Myocyte (in vitro differentiated cells): Measurements from ENCODE around the gene DGKK. TPM values are rescaled to one million over a fixed set of nuclear protein-coding genes. Genes with fewer than 3 reads are reported as not detected.

Source experiments
- DNase-seq: peaks from one replicate; pipeline ENCODE4 v3.0.0-alpha.2; 2012; ENCODE audit warnings: low read depth
- polyA plus RNA-seq: library from polyadenylated mRNA; unstranded; fragments of >200 nt; gene quantifications from one replicate; pipeline ENCODE4 v1.2.1, GENCODE V29; 2012; ENCODE audit warnings: missing spikeins
- total RNA-seq: library from RNA; depleted of rRNA; stranded (reverse); fragments of >200 nt; gene quantifications from 2 replicates; pipeline ENCODE4 v1.2.3, GENCODE V29; 2014

The DGKK gene, protein sequence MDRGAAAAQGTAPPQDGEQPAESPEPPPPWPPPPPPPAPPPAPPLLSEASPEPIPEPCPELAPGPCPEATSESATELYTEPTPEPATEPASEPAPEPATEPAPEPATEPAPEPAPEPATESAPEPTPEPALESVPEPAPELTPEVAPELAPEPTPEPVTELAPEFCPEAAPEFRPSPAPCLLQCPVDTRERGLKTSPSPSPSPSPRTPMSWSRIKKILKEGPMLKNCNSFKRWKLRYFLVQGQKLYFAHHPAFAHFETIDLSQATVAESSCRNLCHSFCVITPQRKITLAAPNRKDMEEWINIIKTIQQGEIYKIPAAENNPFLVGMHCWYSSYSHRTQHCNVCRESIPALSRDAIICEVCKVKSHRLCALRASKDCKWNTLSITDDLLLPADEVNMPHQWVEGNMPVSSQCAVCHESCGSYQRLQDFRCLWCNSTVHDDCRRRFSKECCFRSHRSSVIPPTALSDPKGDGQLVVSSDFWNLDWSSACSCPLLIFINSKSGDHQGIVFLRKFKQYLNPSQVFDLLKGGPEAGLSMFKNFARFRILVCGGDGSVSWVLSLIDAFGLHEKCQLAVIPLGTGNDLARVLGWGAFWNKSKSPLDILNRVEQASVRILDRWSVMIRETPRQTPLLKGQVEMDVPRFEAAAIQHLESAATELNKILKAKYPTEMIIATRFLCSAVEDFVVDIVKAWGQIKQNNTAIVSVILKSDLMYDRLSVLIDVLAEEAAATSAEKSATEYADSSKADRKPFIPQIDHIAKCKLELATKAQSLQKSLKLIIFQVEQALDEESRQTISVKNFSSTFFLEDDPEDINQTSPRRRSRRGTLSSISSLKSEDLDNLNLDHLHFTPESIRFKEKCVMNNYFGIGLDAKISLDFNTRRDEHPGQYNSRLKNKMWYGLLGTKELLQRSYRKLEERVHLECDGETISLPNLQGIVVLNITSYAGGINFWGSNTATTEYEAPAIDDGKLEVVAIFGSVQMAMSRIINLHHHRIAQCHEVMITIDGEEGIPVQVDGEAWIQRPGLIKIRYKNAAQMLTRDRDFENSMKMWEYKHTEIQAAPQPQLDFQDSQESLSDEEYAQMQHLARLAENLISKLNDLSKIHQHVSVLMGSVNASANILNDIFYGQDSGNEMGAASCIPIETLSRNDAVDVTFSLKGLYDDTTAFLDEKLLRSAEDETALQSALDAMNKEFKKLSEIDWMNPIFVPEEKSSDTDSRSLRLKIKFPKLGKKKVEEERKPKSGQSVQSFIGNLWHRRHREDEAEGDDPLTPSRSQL
- not detected in 2 replicates for total RNA-seq
- polyA plus RNA-seq = not detected

DNA sequence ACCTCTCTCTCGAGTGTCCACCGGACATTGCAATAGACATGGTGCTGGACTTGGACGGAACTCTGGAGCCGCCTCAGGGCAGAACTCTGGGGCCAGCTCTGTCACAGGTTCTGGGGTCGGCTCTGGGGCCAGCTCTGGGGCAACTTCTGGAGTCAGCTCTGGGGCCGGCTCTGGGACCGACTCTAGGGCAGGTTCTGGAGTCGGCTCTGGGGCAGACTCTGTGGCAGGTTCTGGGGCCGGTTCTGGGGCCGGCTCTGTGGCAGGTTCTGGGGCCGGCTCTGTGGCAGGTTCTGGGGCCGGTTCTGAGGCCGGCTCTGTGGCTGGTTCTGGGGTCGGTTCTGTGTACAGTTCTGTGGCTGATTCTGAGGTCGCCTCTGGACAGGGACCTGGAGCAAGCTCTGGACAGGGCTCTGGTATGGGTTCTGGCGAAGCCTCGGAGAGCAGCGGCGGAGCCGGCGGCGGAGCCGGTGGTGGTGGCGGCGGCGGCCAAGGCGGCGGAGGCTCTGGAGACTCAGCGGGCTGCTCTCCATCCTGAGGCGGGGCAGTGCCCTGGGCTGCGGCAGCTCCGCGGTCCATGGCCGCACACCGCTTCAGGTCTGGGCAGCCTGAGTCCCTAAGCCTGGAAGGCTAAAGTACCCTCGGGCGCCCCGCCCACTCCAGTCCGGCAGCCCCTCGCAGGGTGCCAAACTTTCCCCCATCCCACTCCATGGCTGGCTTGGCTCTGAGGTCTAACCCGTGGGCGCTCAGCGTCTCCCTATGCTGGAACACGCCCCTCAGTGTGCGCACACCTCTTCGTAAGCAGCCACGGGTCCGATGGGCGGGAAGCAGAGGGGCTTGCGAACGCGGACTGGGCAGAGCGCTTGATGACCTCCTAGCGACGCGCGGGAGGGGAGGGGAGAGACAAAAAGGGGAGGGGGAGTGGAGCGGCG is at the start of gene DGKK:
DGKK (minus strand) TSS at position 723 of the 929 bp plus-strand sequence; CDS start at position 576, 147 bp downstream.
- DNase-seq = no peak

DNA sequence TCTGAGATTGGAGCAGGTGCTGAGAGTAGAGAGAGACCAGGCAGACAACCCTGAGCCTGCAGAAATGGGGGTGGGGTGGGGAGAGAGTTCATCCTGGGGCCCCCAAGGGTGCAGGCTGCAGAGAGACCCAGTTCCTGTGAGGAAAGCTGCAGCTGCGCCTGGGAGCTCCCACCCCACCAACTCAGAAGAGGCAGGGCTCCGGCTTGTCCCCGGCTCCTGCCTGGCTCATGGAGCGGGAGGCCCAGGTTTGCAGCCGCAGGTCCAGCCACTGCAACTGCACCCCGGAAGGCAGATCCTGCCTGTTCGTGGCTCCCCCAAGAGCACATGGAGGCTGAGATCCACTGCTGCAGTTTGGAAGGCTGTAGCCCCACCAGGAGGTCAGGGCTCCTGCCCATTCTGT is 44.2 kb upstream of the DGKK start:
- no peak for DNase-seq

DNA sequence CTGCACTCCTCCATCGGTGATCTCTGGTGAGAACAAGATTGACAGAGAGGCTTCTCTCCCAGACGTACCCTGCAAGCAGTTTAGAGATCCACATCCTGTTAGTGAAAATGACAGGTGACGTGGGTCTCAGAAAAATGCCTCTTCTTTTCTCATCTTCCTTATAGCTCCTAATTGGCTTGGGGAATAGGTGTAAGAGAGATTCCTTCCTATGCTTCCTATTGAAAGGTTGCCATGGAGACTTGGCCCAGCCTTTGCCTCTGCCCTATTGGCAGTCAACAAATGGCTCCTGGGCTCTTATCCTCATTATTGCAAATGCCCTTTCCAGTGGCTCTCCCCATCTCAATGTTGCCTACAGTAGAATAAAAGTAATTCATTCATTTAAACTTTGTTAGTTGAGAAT is 26.5 kb upstream of the DGKK start:
- DNase-seq = no peak

DNA sequence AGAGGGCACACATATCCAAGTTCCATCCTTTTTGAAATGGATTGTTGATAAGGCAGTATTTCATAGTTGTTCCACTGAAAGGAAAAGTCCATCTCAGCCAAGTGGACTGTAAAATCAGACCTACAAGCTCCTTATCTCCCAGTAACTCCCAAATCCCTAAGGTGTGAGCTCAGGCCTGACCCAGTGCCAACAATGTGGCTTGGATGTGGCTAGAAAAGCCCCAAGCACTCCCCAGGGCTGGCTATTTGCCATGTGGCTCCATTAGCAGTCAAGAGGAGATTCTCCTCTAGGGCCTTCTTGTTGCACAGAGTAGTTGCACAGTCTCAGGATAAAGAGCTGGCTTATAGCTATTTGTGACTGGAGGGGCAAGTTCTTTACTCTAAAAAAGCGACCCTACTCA is 25.0 kb upstream of the DGKK start:
- no peak for DNase-seq

DNA sequence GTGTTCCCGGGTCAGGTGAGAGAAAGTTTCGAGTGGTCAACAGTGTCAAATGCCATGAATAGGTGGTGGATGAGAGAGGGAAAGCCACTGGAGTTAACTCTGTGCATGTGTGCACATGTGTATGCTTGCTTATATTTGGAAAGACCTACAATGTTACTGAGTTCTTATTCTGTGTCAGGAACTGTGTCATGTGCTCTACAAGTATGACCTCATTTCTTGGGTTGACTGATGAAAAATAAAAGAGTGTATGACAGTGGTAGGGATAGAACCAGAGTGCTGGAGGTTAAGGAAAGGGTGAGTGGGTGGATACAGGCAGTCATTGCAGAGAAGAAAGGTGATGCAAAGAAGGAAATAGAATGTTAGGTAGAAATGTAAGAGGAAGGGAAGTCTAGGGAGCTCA is 22.1 kb upstream of the DGKK start:
- no peak for DNase-seq

DNA sequence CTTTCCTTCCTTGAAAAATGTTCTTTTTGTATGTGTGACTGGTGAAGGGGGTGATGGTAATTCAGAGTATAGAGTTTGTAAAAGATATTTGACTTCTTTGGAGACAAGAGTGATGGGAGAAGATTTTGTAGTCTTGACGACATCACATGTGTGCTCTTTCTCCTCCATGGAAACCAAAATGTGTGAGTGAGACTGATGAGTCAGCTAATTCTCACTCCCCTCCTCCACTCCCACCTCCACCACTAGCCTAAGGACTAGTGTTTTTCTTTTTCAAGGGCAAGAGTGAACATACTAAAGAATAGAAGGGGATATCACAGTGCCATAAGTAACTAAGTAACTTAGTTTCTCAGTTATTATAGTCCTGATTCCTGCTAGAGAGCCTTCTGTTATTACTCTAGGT is 14.0 kb upstream of the DGKK start:
- no peak for DNase-seq

DNA sequence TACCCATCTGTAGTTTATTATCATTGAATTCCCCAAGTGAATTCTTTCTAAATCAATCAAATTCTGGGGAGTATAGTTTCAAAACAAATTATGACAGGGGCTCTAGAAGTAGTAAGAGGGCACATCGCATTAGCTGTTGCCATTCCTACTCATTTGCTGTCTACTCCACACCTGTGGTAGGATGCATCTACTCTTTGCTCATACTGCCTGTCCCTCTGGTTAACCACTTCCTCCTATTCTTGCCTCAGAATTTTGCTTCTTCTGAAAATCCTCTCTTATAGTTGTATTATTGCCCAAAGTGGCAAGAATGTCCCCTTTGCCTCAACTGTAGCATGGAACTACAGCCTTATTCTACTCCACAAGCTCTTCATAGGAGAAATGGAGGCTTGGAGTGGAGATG is 12.7 kb upstream of the DGKK start:
- DNase-seq = no peak

DNA sequence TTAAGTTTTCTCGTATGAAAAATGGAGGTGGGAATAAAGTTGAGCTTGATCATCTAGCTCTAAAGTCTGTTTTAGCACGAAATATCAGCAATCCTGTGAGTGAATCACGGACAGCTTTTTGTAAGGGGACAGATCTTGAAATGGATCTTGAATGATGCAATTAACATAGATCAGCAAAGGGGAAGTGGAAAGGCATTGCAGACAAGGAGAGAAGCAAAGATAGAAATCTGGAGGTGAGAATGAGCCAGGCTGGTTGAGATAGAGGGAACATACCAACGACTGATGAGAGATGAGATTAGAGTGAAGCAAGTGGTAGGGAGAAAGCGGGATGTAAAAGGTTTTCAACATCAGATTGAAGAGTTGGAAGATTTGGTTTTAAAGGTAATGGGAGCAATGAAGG is 4.6 kb upstream of the DGKK start:
- no peak for DNase-seq

DNA sequence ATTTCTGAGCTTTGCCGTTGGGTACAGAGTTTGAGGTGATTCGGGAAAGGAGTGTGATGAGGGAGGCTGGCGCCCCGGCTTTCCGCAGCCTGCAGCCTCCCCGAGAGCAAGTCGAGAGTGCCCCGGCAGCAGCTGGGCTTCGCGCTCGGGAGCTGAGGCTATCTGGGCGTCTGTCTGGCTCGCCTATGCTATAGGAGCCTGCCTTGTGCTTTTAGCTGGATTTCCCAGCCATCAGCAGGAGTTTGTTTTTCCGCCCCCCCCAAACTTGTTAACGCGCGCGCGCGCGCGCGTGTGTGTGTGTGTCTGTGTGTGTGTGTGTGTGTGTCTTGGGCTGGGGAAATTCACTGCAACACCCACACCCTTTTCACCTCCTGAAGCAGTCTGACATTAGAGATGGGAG is 765 bp upstream of the DGKK start:
- DNase-seq = no peak

DNA sequence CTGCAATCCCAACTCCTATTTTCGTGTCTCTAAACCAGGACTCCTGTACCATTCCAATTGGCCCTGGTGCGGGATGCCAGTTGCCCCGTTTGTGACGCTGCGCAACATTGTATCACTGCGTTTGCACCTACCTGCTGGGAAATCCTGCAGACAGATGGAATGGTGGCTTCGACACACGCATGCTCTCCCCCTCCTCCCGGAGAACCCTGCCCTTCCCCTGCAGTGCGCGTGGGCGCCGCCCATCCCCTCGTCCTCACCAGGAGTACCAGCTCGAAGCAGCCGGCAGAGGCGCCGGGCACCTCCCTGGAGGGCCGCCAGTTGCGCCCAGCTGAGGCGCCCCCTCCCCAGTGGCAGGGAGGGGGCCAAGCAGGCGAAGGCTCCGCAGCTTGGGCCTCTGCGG is 1.4 kb downstream of the DGKK start:
- no peak for DNase-seq

DNA sequence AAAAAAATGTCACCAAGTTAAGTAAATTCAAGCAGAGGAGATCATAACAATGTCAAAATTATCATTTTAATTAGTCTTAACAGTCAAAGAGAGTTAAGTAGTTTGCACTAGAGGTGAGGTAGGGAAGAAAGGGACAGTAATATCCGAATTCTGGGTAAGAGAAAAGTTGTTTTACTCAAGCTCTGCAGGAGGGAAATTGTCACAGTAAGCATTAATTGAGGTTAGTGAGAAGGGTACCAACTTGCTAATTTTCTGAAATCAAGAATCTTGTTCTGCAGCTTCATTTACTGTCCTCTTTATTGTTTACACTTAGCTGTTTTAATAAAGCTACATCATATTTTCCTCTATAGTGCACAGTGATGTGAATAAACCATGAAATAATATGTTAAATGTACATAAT is 11.0 kb downstream of the DGKK start:
- DNase-seq = no peak

DNA sequence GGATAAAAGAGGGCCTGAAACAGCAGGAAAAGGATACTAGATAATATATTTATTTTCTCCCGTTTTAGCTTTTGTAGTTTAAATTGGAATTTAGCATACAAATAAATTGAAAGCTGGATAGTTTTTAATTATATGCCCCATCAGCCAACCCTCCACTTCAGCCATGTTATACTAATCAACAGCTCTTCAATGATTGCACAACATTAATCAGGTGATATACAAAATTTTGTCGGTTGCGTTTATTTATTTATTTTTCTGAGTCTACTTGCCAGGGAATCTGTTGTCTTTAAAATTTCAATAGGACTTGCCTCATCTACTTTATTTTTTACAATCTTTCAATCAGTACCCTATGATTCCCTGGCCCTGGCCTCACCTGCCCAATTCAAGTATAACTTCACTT is 12.1 kb downstream of the DGKK start:
- DNase-seq = no peak

DNA sequence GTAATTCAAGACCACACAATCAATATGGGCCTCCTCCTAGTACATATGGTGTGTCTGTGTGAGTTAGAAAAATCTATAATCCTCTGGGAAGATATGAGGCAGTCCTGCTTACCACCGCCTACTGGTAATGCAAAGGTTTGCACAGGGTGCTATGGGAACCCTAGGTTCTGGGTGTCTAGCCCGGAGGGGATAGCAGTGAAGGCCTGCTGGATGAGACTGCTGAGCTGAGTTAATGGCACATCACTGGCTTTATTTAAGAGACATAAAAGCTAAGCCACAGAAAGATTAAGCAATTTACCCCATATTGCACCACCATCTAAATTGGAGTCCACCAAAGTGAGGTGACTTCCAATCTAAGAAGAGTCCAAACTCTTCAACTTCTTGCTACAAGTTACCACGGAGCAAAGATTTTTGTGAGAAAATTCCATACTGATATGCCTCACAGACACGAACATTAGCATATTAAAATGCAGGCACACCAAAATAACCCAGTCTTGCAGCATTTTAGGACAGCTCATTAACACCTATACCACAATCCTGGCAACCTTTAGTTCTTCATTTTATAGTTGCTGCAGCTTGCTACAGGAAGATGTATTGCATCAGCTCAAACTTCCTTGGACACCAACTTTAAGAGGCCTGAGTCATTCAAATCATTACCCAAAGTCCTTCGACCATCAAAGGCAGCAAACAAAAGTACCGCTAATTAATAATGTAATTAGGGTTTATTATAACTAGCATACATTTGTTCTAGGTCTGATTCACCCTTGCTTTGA is 13.7 kb downstream of the DGKK start:
- no peak for DNase-seq

DNA sequence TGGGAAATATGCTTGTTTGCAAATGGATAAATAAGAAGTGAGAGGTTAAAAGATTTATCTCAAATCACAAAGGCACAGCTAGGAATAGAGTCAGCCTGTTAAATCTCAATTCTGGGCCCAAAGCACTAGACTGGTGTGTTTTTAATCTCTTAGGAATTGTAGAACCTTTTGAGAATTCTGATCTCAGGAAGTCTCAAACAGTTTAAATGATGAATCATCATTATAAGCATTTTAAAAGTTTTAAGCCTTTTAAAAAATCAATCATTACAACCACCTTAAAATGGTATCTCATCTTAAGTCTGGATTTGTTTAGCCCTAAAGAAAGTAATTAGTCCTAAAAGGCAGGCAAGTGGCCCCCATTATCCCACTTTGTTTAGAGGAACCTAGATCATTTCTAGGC is 17.8 kb downstream of the DGKK start:
- no peak for DNase-seq

DNA sequence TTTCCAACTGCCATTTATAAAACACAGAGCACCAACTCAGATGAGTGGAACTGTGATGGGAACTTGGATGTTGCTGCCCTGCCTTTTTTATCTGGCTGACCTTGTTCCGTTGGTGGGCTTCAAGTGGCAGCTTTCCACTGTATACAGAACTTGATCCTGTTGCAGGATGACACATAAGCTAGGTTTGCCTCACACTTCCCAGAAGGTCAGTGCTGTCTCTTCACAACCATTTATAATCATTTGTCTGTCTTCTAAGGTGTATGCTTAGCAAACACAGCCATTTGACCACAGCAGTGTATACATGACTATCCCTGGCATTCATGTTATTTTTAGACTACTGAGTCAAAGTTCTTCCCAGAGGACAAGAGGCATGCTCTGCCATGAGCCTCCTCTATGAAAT is 20.3 kb downstream of the DGKK start:
- DNase-seq = no peak

DNA sequence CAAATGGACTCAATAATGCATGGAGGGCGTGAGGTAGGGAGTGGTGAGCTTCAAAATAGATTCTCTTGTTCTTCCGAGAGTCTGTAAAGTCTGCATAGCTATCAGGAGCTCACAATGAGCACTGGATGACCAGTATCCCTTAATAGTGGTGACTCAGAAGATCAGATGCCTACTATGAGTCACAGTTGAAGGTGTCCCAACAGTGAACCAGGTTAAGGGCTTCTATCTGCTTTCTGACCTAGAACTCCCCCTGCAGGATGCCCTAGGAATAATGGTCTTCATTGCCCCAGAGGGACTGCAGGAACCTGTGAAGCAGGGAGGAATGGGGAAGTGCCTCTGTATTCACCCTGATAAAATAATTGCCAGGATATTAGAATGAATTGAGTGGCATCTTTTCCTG is 22.1 kb downstream of the DGKK start:
- no peak for DNase-seq

DNA sequence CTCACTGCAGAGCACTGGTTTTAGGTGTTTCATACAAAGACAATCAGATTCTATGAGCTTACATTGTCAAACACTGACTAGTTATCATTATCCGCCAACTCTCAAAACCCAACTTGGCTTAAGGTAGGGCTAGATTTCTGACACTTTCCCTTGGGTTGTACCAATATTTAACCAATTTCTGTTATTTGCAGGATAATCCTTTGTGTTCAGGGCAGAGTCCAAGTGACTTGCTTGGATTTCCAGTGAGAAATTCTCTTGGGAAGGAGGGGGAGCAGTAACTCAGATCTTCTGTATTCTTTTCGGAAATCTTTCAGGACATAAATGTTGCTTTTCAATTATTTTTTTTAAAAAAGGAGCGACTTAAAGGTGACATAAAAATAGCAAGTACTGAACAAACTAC is 23.1 kb downstream of the DGKK start:
- DNase-seq = no peak

DNA sequence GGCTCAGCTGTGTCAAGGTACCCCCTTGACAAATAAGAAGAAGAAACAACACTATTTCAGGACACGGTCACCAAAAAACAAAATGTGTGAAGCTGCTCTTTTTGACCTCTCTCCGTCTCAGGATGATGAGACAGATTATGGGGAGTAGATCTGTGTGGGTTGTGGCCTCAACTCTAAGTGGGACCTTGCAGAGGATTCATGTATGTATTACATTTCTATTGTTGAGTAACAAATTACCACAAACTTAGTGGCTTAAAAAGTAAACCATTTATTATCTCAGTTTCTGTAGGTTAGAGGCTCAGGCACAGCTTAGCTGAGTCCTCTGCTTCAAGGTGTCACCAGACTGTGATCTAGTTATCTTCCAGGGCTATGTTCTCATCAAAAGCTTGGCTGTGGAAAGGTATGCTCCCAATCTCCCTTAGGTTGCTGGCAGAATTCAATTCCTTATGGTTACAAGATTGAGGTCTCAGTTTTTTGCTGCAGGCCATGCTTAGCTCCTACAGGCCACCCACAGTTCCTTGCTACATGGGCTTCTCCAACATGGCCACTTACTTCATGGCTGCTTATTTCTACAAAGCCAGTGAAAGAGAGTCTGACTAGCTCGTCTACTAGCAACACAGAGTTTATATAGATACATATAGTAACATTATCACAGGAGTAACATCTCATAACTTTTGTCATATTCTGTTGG is 28.1 kb downstream of the DGKK start:
- no peak for DNase-seq

DNA sequence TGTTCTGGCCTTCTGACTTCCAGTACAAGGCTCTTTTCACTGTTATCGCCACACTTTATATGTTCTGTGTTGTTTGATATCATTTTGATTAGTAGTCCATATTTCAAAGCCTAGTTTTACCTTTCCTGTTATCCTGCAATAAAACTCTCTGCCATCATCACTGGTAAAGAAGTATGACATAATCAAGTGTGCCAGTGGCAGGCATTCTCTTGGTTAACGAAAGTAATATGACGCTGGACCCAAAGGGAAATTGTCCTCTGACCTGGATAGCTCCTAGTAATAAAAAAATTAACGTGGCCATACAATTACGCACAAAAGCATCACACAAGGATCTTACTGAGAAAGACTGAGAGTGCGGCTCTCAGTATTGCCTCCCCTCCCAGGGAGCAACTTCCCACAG is 33.8 kb downstream of the DGKK start:
- no peak for DNase-seq
